Measurements from ENCODE around the gene PLA2G6. TPM values are rescaled to one million over a fixed set of nuclear protein-coding genes. Genes with fewer than 3 reads are reported as not detected.
A peak's percentile ranks its signal among the peaks of the same experiment; 100 is the strongest.

PLA2G6 gene
- total and polyA plus RNA-seq, 2 of the 13 experiments (the other 11 are each of a cell fraction or from before 2014, with no cell fraction given): 4.8 to 11.5 TPM

GRCh38 chr22:38114484-38115398, 66.9 kb downstream of the PLA2G6 start (continued):
- no peak for TF ChIP-seq ZNF574 (CRISPR knock-in tag; IDR thresholded peaks at IDR 0.05)
- no peak for TF ChIP-seq ZNF577 (CRISPR knock-in tag; IDR thresholded peaks at IDR 0.05; ENCODE audit: borderline replicate concordance, low read depth)
- TF ChIP-seq SP1 (IDR thresholded peaks at IDR 0.05): no peak
- TF ChIP-seq SP1 (CRISPR knock-in tag; IDR thresholded peaks at IDR 0.05): no peak
- TF ChIP-seq THAP11 (CRISPR knock-in tag; IDR thresholded peaks at IDR 0.05): no peak
- no peak for TF ChIP-seq ZNF12 (CRISPR knock-in tag; IDR thresholded peaks at IDR 0.05)
- no peak for TF ChIP-seq ZNF136 (CRISPR knock-in tag; IDR thresholded peaks at IDR 0.05; ENCODE audit: low read depth)
- no peak for TF ChIP-seq CBX2 (IDR thresholded peaks at IDR 0.05; ENCODE audit: low read depth, low read length)
- no peak for TF ChIP-seq CBX2 (CRISPR knock-in tag; IDR thresholded peaks at IDR 0.05; ENCODE audit: low read depth)
- TF ChIP-seq RBM39 (IDR thresholded peaks at IDR 0.05; ENCODE audit: low read depth, low read length, poor library complexity, severe bottlenecking): no peak
- no peak for TF ChIP-seq ZNF253 (CRISPR knock-in tag; IDR thresholded peaks at IDR 0.05; ENCODE audit: borderline replicate concordance)
- no peak for TF ChIP-seq CHD4 (IDR thresholded peaks at IDR 0.05; ENCODE audit: borderline replicate concordance, low read length)
- TF ChIP-seq TBP (CRISPR knock-in tag; IDR thresholded peaks at IDR 0.05): no peak
- no peak for TF ChIP-seq ZBTB7A (CRISPR knock-in tag; IDR thresholded peaks at IDR 0.05)
- TF ChIP-seq SRSF1 (optimal IDR thresholded peaks at IDR 0.05; ENCODE audit: low read depth, low read length): no peak
- TF ChIP-seq CHCHD3 (CRISPR knock-in tag; IDR thresholded peaks at IDR 0.05): no peak
- TF ChIP-seq ZNF205 (CRISPR knock-in tag; IDR thresholded peaks at IDR 0.05): no peak
- TF ChIP-seq ATF7 (IDR thresholded peaks at IDR 0.05): no peak
- TF ChIP-seq ATF7 (CRISPR knock-in tag; IDR thresholded peaks at IDR 0.05): no peak
- TF ChIP-seq ZNF142 (CRISPR knock-in tag; IDR thresholded peaks at IDR 0.05): no peak
- no peak for TF ChIP-seq REXO4 (CRISPR knock-in tag; IDR thresholded peaks at IDR 0.05; ENCODE audit: borderline replicate concordance)
- 0 out of 2 replicates have a peak, but pooled peaks have one; percentile 14 for TF ChIP-seq HDAC2 (CRISPR knock-in tag; IDR thresholded peaks at IDR 0.05)
